Epithelial cell of esophagus (primary cell): Measurements from ENCODE around the gene ACTR3.
A peak's percentile ranks its signal among the peaks of the same experiment; 100 is the strongest.

Experiments used
- DNase-seq: peaks from one replicate; pipeline ENCODE4 v3.0.0; 2010; ENCODE audit warnings: low read depth
- H3K4me3 ChIP-seq: 2 replicates; pipeline ENCODE4 v1.5.1; 2011; ENCODE audit warnings: mild to moderate bottlenecking, low read length, control low read depth
- TF ChIP-seq, protein P1 (sequence below): IDR thresholded peaks from 2 replicates; pipeline ENCODE4 v1.5.1; 2011; ENCODE audit warnings: low read depth, mild to moderate bottlenecking, low read length, control low read depth, inconsistent platforms; ENCODE audit not compliant: insufficient read depth; ENCODE audit errors: missing control alignments

Gene ACTR3

DNA sequence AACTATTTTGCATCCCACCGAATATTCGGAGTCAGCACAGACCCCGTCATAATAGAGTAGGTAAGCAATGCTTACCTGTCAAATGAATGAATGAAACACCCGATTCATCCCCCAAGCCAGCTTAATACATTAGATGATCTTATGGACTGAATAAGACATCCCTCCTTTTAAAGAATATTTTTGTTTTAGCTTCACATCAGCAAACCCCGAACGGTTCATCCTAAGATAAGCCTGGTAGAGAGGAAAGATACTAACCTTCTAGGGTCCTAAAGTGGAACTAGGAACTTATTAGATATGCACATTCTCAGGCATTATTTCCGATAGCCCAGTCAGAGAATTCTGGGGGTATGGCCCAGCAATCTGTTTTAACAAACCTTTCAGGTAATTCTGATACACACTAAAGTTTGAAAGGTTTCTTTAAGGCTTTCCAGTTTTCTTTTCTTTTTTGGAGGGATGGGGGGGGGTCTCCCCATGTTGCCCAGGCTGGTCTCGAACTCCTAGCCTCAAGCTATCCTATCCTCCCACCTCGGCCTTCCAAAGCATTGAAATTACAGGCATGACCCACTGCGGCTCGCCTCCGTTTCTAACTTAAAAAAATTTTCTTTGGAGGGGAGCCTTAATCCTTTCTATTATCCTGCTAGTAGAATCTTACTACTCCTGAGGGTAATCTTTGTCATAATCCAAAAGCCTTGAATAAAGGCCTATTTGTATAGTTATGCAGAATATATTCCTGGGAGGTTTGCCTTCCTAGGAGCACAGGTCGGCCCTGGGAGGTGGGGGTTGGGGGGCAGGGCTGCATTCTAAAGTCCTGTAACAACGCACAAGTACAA lies 1.0 kb upstream of the ACTR3 start:
- no peak for DNase-seq
- TF ChIP-seq, protein P1, sequence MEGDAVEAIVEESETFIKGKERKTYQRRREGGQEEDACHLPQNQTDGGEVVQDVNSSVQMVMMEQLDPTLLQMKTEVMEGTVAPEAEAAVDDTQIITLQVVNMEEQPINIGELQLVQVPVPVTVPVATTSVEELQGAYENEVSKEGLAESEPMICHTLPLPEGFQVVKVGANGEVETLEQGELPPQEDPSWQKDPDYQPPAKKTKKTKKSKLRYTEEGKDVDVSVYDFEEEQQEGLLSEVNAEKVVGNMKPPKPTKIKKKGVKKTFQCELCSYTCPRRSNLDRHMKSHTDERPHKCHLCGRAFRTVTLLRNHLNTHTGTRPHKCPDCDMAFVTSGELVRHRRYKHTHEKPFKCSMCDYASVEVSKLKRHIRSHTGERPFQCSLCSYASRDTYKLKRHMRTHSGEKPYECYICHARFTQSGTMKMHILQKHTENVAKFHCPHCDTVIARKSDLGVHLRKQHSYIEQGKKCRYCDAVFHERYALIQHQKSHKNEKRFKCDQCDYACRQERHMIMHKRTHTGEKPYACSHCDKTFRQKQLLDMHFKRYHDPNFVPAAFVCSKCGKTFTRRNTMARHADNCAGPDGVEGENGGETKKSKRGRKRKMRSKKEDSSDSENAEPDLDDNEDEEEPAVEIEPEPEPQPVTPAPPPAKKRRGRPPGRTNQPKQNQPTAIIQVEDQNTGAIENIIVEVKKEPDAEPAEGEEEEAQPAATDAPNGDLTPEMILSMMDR: no peak
- H3K4me3 ChIP-seq: peak overlapping the region; percentile 82

DNA sequence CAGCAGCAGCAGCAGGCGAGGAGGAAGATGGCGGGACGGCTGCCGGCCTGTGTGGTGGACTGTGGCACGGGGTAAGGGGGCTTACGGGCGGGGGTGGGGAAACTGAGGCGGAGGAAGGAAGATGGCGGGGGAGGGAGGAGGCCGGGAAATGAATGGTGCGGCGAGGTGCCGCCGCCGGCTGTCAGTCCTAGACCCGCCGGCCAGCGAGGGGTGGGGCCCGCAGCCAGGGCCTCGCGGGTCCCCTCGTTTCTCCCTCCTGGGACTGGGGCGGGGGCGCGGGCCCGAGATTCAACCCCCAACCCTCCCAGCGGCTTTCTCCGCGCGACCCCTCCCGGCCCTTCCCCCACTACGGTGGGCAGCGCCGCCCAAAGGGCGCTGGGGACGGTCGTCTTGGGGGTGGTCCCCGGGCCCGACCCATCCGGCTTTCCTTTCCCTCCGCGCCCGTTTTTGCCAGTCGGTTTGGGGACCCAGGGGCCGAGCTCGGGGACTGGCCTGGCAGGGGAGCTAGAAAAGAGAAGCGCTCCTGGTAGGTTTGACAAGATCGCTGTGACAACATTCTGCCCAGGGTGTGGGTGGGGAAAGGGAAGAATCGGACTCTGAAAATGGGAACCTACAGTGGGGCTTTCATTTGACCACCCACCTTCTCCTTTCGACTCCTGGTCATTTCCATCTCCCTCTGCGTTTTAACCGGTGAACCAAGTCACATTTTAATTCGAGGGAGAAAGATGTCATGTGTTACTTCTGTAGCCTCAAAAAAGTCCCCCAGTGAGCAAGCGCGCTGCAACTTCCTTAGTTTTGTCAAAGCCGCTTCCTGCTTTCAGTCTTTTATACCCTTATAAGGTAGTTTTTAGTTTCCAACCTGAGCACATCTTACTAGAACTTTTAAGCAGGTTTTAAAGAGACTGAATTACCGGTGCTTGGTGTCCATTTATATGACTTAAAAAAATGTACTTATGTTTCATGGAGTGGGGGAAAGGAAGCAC lies 655 bp downstream of the ACTR3 start:
- peak overlapping the region; percentile 91 for H3K4me3 ChIP-seq
- DNase-seq: peak; percentile 77
- TF ChIP-seq, protein P1: no peak

DNA sequence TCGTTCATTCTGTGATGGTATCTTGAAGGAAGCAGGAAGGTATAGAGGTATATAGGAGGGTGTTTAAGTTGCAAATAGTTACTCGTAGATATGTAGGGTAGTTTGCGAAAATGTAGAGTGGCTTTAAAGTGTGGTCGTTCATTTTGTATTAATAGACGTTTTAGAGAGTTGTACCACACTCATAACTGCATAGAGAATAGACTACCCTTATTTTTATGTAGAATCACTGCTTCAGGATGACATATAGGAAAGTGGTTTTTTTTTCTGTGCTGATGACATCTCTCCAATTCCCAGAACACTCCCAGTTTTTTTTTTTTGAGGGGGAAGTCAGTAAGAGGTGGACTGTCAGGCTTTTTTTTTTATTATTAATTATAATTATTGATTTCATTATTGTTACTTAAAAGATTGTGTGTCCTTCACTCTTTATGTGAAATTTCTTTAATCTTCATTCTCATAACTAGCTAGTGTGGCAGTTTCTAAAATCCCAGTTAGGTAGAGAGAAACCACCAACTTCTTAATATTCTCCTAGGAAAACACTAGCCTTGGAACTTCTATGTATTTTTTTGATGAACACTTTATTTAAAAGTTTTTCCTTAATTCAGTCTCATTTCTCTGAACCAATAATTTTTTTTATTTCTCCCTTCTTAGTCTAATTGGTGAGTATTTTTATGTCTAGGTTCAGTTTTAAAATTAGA lies 1.5 kb downstream of the ACTR3 start:
- TF ChIP-seq, protein P1: no peak
- H3K4me3 ChIP-seq: peak overlapping the region; percentile 91
- peak; percentile 19 for DNase-seq

DNA sequence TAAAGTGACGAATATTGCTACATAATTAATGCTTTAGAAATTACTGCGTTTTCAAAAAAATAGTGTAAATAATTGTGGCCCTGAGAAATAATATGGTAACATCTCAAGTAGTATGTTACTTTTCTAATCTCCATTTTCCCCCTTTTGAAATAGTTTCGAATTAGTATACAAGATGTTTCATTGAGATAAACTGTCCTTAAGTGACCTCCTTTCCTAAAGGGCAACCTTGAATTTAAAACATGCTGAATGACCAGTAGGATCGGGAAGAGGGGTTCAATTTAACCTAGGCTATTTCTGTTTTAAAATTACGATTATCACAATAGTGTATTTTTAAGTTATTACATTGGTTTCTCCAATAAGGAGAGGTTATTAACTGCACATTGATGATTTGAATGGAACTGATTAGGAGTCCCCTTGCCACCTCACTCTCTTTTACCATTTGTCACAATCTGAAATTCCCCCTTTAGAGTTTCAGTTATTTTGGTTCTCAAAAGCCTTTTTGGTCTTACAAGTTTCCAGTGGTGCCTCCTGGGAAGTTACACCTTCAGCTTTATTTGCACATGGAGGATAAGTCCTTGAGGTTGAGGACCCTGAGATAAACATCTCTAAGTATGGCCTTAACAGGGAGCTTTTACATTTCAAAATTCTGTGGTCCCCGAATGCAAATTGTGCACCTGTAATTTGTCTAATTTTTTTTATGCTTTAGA lies 2.3 kb downstream of the ACTR3 start:
- TF ChIP-seq, protein P1: no peak
- peak overlapping the region; percentile 91 for H3K4me3 ChIP-seq
- DNase-seq: no peak

DNA sequence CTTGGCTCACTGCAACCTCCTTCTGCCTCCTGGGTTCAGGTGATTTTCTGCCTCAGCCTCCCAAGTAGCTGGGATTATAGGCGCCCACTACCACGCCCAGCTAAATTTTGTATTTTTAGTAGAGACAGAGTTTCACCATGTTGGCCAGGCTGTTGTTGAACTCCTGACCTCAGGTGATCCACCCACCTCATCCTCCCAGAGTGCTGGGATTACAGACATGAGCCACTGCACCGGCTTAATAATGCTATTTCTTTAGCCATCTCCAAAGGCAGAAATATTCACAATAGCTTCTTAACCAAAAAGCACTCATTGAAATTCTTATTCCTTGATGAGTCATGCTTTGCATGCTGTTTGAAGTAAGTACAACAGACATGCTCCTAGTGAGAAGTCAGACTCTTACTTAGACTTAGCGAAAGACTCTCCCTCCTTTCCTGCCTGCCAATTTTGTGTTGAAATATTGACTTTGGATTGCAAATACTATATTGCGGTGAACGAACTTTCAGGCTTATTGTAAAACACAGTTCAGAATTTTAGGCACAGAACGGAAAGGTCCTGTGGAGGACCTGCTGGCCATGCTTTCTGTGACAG lies 4.4 kb downstream of the ACTR3 start:
- peak; percentile 86 for DNase-seq
- TF ChIP-seq, protein P1: no peak
- H3K4me3 ChIP-seq: peak overlapping the region; percentile 18

DNA sequence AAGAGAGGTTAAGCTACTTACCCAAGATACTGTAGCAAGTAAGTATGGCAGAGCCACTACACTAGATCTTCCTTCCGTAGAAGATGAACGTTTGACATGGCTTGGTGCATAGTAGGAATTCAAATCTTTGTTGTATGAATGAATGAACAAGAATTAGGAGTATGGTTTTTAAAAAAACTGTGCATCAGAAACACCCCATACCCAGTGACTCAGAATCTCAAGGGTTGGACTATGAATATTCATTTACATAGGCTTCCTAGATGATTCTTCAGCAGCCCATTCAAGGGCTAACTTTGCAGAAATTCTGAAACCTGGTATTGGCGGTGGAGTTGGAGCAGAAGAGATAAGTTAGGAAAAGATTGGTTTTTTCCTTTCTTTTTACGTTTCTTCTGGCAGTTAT lies 5.4 kb downstream of the ACTR3 start:
- peak; percentile 22 for DNase-seq
- no peak overlapping the region for H3K4me3 ChIP-seq
- TF ChIP-seq, protein P1: no peak
